Forelimb muscle (tissue), 1 donor: Measurements from ENCODE around the gene GRID2. TPM values are rescaled to one million over a fixed set of nuclear protein-coding genes. Genes with fewer than 3 reads are reported as not detected.

Experiments
- DNase-seq: peaks from one replicate; pipeline ENCODE4 v3.0.0-alpha.2; 2013; ENCODE audit warnings: low read depth
- polyA plus RNA-seq: library from polyadenylated mRNA; unstranded; fragments of 120-200 nt; gene quantifications from one replicate; pipeline ENCODE4 v1.2.1, GENCODE V29; 2013; ENCODE audit not compliant: insufficient read length

GRID2 gene
- polyA plus RNA-seq, 1 donor: 0.16 TPM

DNA sequence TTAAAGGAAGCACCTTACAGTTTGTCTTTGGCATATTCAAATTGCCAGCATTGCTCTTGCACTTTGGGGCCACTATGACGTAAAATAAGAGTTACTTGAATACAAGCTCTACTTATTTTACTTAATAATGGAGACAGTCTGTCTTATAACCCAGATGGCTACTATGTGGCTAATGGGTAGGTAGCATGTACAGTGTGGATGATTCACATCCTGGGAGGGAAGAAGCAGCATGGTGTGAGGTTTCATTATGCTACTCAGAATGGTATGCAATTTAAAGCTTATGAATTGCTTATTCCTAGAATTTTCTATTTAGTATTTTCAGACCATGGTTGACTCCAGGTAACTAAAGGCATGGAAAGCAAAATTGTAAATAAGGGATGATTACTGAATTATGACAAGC, 763.0 kb downstream of the GRID2 start:
- no peak for DNase-seq

DNA sequence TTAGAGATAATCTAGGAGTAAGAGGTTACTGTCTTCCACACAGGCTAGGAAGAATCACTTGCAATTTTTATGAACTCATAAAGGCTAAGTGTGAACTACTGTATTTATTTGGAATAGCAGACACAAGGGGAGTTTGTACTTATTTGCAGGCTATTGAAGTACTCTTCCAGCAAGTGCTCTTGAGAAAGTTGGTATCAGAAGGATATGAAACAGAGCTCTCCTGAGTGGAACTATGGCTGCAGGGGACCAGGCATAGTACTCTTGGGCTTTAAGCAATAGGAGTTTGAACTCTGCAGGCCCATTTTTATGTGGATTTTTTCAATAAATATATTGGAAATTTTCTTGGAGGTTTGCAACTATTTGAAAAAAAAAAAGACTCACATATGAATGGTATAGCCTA, 768.5 kb downstream of the GRID2 start:
- no peak for DNase-seq

DNA sequence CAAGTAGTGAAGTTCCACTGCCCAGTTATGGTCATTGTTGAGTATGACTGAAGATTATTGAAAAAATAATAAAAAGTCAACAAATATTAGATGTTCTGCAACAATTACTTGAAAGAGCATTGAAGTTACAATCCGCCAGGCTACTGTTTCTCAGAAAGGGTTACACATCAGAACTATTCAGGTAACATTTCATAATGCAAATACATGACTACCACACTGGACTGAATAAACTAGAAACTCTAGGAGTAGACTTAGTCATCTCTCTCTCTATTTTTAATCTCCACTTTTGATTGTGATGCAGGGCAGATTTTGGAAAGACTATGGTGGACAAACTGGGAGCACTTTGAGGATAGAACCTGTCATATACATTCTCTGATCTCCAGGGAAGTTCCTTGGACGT, 776.5 kb downstream of the GRID2 start:
- no peak for DNase-seq

DNA sequence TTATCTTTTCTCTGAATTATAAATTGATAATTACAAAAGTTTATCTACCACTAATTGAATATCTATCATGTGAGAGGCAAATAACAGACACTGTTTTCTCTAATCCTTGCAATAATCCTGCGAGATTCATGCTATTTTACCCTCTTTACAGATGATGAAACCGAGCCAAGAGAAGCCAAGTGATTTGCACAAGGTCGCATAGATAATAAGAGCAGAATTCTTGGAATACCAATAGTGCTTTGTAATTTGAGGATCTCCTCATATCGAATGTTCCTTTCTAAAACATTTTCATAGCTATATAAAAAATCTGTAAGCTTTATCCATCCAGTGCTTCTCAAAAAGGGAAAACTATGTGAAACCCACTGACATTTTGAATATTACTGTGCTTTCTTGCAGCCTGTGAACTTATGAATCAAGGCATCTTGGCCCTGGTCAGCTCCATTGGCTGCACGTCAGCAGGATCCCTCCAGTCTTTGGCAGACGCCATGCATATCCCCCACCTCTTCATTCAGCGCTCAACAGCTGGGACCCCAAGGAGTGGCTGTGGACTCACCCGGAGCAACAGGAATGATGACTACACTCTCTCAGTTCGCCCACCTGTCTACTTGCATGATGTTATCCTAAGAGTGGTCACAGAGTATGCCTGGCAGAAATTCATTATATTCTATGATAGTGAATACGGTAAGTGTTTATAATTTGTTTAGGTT, 781.0 kb downstream of the GRID2 start:
- DNase-seq: no peak

DNA sequence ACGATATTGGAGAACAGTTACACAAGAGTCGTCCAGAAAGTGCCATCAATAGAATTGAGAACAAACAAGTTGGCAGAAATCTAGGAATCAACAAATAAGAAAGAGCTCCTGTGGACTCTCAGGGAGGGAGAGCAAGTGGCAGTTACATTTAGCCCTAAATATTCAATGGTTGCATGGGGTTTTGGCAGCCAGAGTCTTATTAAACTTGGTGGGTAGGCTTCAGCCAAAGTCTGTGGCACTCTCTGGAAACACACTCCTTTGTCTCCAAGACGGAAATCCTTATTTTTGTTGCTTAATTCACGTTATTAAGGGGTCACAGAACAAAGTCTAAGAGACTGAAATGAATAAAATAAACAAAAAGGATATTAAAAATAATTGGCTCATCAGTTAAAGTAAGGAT, 782.6 kb downstream of the GRID2 start:
- DNase-seq: no peak

DNA sequence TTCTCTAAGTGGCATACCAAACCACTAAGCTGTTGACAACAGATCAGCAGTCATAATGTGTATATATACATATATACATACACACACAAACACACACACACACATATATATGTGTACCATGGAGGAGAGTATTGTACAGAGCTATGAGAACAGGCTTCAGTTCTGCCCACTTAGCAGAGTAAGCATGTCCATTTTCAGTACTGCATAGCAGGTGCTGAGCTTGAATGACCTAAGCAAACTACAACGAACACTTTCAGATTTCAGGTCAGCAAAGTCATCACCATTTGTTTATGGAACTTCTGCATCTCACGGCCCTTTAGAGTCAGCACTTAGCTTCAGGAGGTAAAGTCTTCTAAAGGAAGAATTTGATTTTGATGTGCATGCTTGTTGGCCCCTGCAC, 789.0 kb downstream of the GRID2 start:
- DNase-seq: no peak

DNA sequence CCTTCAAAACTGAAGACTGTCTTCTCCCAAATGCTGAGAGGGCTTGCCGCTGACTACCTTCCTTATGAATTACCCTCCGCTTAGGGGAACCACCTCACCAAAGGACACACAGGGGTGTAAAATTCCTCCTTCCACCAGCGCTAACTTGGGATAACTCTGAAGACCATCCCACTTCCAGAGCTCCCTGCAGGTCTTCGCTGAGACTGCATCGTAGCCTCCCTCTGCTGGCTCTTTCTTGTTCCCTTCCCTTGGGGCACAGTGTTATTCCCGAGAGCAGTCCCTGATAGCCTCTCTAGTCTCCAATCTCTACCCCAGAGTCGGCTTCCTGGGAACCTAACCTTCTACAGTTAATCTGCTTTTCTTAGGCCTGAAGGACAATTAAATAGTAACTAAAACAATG, 799.3 kb downstream of the GRID2 start:
- no peak for DNase-seq

DNA sequence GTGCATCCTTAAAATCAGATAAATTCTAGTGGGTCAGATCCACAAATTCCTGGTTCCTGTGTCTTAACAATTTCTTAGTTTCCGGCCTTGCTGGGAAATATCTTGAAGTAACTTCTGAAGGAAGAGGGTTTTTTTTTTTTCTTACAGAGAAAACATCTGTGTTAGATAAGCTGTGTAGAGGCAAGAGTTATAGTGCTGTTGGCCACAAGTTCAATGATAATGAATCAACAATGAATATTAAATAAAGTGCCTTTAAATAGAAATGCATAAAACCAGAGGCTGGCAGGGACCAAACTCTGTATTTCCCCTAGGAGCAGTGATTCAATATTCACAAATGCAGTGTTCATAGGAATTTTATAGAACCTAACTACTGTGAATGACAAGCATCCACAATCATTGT, 812.9 kb downstream of the GRID2 start:
- no peak for DNase-seq

DNA sequence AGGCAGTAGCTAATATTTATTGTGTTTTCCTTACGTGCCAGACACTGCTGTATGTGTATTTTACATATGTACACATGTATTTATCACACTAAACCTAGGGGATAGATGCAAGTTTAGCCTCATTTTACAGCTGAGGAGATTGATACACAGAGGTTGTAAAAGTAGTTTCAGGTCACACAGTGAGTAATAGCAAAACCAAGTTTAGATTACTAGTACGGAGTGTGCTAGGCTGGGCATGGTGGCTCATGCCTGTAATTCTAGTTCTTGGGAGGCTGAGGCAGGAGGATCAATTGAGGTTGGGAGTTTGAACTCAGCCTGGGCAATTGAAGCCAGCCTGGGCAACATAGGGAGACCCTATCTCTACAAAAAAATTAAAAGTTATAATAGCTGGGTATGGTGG, 823.7 kb downstream of the GRID2 start:
- no peak for DNase-seq

DNA sequence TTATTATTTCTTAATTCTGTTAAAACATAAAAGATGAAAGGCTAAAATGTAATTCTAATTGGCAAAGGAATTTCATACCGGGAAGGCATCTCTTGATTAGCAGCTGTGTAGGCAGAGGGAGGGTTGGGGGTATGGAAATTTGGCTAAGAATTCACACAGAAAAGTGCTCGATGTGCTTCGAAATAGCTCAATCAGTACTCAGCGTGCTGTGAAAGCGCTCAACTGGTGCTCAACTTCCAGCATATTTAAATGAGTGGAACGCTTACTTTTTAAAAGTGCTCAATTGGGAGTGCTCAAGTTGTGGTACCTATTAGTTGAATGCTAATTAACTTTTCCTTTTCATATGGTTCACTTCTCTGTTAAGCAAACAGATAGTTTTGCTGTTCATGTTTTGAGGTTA, 828.9 kb downstream of the GRID2 start:
- no peak for DNase-seq

- no peak for DNase-seq
Observed at GRCh38 chr4:93139118-93139517, 835.4 kb downstream of the GRID2 start.

DNA sequence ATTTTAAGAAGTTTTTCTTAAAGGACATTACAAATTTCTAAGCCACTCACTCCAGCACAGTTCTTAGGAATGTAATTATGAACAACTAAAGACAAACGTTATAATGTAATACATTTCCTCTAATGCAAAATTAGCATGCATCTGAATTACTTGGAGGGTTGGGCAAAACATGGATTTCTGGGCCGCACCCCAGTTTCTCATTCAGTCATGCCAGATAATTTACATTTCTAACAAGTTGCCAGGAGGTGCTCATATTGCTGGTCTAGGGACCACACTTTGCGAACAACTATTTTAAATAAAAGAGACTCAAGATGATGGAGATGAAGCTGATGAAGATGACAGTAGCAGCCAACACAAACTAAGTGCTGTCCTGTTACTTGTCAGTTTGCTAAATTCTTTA, 840.1 kb downstream of the GRID2 start:
- DNase-seq: no peak

GRCh38 chr4:93144644-93145043, 840.9 kb downstream of the GRID2 start:
- no peak for DNase-seq

DNA sequence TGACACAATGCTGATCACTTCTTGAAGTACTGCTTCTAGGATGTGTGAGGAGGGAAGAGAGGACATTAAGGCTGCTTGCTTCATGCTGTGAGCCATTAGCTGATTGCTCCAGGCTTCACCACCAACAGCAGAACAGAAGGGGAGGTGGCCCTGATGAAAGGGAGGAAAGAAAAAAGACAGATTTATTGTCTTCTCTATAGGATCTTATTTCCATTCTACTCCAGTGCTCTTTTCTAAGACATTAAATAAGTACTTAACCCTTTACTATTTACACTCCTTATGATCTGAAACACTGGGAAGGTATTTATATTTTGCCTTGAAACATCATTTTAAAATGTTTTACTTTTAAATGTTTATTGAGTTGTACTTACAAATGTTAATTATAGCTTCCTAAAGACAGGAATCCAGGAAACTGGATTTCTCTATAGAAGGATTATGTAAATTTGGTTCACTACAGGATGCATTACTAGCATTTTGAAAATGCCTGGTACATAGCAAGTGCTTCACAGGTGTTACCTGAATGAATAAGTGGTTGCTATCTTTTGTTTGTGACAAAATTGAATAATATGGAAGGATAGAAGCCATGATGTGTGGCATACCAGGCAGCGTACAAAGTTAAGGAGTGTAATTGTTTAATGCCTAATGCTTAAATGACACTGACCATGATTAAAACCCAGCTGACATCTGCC, 843.9 kb downstream of the GRID2 start:
- DNase-seq: no peak

DNA sequence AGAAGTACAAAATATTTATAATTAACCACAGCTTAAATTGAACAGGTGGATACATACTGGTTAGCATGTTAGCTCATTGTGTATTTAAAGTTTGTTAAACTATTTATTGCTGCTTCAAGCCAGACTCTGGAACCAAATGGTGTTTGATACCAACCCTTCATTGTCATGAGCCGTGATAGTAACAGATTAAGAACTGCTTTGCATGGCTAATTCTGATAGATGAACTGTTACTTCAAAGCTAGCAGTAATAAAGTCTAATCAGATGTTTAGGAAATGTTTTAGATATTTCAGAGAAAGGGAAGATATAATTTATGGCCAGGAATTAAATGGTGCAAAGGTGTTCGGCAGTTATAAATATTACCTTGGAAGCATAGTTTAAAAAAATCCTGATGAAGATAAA, 848.7 kb downstream of the GRID2 start:
- no peak for DNase-seq

DNA sequence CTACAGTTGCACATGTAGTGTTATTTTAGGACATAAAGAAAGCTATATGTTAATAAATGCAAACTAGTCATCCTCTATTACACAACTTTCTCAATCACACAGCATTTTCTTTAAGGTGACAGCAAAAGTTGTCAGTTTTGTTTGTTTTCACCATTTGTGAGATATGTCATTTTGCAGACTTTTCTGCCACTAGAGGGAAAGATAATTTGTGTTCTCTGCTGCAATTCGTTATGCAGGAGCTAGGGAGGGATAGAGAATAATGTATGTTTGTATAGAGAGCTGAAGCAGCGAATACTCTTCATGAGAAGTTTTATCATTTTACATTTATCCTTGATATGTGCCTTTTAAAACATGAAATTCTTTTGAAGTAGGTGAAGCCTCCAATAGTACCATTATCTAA, 854.2 kb downstream of the GRID2 start:
- DNase-seq: no peak

GRCh38 chr4:93168053-93168452, 864.3 kb downstream of the GRID2 start:
- DNase-seq: no peak

DNA sequence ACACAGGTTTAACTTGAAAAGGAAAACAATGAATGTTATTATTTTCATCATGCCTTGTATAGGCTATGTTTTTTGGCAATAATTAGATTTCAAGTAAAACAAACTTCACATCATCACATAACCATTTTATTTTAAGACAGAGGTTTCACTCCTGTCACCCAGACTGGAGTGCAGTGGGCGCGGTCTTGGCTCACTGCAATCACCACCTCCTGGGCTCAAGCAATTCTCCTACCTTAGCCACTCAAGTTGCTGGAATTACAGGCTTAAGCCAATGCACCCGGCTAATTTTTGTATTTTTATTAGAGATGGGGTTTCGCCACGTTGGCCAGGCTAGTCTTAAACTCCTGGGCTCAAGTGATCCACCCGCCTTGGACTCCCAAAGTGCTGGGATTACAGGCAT, 866.2 kb downstream of the GRID2 start:
- no peak for DNase-seq

- DNase-seq: no peak
Observed at GRCh38 chr4:93174598-93174997, 870.8 kb downstream of the GRID2 start.

- no peak for DNase-seq
Observed at GRCh38 chr4:93178279-93178678, 874.5 kb downstream of the GRID2 start.

DNA sequence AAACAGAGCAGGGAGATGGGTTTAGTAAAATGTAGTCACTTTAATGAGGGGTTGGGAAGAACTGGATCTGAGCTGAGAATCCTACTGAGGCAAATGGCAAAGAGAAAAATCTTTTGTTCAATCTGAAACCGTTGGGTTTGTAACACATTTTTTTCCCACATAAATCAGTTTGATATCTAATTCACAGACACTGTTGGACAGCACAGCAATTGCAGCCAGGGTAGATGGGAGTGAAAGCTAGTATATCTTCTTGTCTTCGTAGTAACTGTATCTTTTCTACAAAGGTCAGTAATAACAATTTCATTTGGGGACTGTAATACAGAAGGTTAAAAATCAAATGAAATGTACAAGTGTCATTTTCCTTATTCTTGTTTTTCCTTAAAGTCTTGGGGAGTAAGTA, 875.3 kb downstream of the GRID2 start:
- DNase-seq: no peak

DNA sequence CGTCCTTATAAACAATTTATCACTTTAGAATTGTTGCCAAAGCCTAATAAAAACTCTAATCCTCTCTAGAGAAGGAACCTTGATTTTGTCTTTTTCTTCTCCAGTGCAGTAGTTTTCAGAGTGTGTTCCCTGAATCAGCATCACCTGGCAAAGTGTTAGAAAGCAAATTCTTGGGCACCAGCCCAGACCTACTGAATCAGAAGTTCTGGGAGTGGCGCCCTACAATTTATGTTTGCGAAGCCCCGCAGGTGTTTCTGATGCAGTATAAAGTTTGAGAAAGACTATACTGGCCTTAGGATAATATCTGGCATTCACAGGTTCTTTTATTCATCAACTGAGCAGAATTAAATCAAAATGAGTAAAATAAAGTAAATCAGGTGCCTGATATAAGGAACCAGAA, 879.0 kb downstream of the GRID2 start:
- no peak for DNase-seq

DNA sequence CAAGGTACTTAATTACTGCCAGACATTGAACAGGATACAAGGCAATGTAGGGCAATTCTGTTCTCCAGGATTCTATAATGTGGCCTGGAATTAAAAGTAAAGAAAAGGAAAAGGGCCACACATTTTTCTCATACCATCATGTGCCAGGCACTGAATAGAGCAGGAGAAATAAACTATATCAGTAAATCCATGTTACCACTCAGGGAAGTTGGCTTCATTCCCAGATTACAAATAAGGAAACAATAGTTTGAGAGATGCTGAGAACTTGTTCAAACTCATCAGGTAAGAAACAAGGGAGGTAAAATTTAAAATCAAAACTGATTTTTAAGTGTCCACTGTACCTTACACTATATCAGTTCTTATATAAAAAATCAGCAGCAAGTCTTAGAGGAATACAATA, 879.8 kb downstream of the GRID2 start:
- no peak for DNase-seq

- DNase-seq: no peak
Observed at GRCh38 chr4:93184053-93184452, 880.3 kb downstream of the GRID2 start.
